ENCODE data around the gene OR4F6.

Gene OR4F6

DNA sequence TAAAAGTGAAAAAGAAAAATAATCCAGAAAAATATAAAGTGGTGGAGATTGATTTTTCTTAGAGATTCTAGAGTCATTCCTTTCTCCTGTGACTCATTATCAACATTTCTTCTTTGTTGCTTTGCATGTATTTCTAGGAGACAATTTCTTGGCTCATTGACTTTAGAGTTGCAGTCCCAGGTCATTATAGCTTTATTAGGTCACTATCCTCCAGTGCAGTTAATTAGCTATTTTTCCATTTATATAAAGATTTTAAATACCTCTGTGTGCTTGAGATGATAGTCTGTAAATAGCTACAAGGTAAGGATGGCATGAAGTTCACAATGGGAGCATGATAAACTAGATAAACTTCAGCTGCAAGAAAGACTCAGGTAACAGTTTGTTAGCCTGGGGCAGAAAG lies 8.6 kb downstream of the OR4F6 start, which contains the start of gene OR4F15:
TSS of gene OR4F15 (plus strand) at position 301 of the 400 bp plus-strand sequence. CDS start 5,985 bp downstream, outside the sequence.
- no peak within 1 kb of the TSS for H3K27ac Mint-ChIP-seq
- no peak within 1 kb of the TSS for H3K4me3 Mint-ChIP-seq
- H3K9me3 Mint-ChIP-seq, result no peaks in the 10 kb centered on the region
- no peaks in the 10 kb centered on the region for H3K4me1 Mint-ChIP-seq
- ATAC-seq (replicated peaks) (no peak), DNase-seq (no peak)
- H3K27me3 Mint-ChIP-seq, result peaks cover 13 to 41% of the 10 kb centered on the region in 2 donors
- H3K36me3 Mint-ChIP-seq, result no peaks in the 10 kb centered on the region

DNA sequence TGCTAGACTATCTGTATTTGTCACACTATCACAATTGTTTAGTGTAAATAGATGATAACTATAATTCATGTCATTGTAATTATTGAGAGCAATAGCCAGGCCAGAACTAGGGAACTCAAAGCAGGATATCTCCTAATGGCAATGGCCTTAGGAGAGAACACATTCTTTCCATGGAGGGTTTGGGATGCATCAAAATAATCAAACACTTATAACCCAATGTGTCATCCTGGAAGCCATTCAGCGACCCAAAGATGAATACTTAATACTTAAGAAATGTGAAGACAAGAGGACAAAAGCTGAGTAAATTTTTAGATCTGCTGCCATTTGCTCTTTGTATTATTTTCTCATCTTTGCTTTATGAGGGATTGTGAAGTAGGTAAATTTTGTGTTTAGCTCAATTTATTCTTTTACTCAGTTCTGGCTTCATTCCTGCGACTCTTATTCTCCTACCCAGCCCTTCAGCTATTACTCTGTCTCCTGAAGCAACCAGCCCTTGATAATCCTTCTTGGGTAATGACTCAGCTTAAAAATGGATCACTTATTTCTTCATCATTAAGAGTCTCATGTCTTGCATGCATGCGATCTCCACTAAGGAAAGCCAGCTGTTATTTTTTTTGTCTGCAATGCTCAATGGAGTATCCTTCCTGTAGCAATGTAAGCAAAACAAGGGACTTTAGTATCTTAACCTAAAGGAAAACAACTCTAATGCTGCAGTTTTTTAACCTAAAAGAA lies 10.7 kb downstream of the OR4F6 start:
- H3K27me3 Mint-ChIP-seq, result peaks cover 26 to 54% of the 10 kb centered on the region in 2 donors
- H3K4me3 Mint-ChIP-seq, result no peak overlapping the region
- ATAC-seq (replicated peaks) (no peak), DNase-seq (no peak)
- no peaks in the 10 kb centered on the region for H3K36me3 Mint-ChIP-seq
- no peaks in the 10 kb centered on the region for H3K4me1 Mint-ChIP-seq
- H3K9me3 Mint-ChIP-seq, result no peaks in the 10 kb centered on the region
- no peak overlapping the region for H3K27ac Mint-ChIP-seq

DNA sequence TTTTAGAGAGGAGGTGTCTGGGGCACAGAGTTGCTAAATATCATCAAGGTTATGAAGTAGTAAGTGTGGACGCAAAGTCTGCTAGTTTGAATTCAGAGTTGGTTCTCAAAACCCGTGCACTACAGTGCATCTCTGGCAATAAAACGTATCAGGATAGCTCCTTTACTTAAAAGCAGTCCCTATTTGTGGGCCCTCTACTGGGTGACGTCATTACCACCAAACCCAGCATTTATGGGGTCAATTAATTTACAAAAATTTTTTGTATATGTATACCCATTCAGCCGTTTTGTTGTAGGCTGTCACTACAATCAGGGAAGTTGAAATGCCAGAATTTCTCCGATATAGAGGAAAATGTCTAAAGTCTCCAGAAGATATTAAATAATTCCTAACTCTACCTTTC lies 17.5 kb downstream of the OR4F6 start:
- Mint-ChIP-seq H3K4me3 (no peak overlapping the region), H3K36me3 (no peaks in the 10 kb centered on the region)

DNA sequence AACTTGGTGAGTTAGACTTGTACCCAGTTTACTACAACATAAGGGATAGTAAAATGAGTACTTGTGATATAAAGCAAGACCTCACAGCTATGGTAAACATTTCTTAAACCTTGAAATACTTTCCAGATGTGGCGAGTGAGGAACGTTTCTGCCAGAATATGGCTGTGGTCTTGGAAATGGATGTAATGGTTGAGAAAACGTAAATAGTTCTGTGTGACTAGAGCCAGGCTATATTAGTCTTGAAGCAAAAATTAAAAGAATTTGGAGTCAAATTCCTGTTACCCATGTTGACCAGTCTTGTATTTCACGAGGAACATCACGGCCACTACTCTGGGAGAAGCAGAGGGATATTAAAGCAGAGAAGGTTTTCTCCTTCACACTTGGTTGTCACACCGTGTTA lies 23.9 kb downstream of the OR4F6 start:
- no peak for DNase-seq
- no peak for ATAC-seq (replicated peaks)
- H3K9me3 Mint-ChIP-seq, result peaks cover 1 to 3% of the 10 kb centered on the region in 2 donors
- peaks cover 0 to under 1% of the 10 kb centered on the region in 2 donors for H3K36me3 Mint-ChIP-seq
- H3K27me3 Mint-ChIP-seq, result peaks cover 34% of the 10 kb centered on the region in 2 donors
- H3K4me1 Mint-ChIP-seq, result no peaks in the 10 kb centered on the region
- no peak overlapping the region for H3K27ac Mint-ChIP-seq
- H3K4me3 Mint-ChIP-seq, result no peak overlapping the region

More for the DNA sequence above, 17.5 kb downstream of the OR4F6 start:
- H3K9me3 Mint-ChIP-seq, result no peaks in the 10 kb centered on the region
- peaks cover 29 to 31% of the 10 kb centered on the region in 2 donors for H3K27me3 Mint-ChIP-seq
- no peaks in the 10 kb centered on the region for H3K4me1 Mint-ChIP-seq
- ATAC-seq (replicated peaks), result no peak
- no peak for DNase-seq
- no peak overlapping the region for H3K27ac Mint-ChIP-seq

DNA sequence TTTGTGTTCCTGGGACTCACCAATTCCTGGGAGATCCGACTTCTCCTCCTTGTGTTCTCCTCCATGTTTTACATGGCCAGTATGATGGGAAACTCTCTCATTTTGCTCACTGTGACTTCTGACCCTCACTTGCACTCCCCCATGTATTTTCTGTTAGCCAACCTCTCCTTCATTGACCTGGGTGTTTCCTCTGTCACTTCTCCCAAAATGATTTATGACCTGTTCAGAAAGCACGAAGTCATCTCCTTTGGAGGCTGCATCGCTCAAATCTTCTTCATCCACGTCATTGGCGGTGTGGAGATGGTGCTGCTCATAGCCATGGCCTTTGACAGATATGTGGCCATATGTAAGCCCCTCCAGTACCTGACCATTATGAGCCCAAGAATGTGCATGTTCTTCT lies 25.5 kb downstream of the OR4F6 start:
- no peak overlapping the region for H3K4me3 Mint-ChIP-seq
- H3K27me3 Mint-ChIP-seq, result peaks cover 26 to 34% of the 10 kb centered on the region in 2 donors
- DNase-seq (no peak), ATAC-seq (replicated peaks) (no peak)
- H3K9me3 Mint-ChIP-seq, result peaks cover 3 to 6% of the 10 kb centered on the region in 2 donors
- no peaks in the 10 kb centered on the region for H3K4me1 Mint-ChIP-seq
- H3K27ac Mint-ChIP-seq, result no peak overlapping the region
- peaks cover 0 to 2% of the 10 kb centered on the region in 2 donors for H3K36me3 Mint-ChIP-seq

DNA sequence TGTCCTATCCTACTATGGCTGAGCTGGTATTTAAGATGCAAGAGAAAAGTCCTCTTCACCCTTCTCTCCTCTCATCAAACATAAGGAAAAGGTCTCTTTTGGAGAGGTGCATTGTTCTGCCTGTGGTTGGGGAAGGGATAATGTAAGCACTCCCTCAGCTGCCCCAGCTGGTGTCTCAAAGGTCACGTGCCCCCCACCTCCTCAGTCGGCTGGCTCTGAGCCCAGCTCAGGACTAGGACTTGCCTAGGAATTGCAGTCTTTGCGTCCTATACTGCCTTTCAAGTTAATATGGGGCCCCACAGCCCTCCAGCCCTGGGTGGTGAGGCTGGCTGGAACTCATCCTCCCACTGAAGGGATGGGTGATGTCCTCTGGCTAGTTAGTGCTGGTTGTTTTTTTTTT lies 38.3 kb downstream of the OR4F6 start:
- DNase-seq (no peak), ATAC-seq (replicated peaks) (no peak)
- H3K9me3 Mint-ChIP-seq, result no peaks in the 10 kb centered on the region
- H3K27ac Mint-ChIP-seq, result no peak overlapping the region
- no peak overlapping the region for H3K4me3 Mint-ChIP-seq
- H3K36me3 Mint-ChIP-seq, result no peaks in the 10 kb centered on the region
- H3K4me1 Mint-ChIP-seq, result no peaks in the 10 kb centered on the region
- peaks cover 35 to 54% of the 10 kb centered on the region in 2 donors for H3K27me3 Mint-ChIP-seq

DNA sequence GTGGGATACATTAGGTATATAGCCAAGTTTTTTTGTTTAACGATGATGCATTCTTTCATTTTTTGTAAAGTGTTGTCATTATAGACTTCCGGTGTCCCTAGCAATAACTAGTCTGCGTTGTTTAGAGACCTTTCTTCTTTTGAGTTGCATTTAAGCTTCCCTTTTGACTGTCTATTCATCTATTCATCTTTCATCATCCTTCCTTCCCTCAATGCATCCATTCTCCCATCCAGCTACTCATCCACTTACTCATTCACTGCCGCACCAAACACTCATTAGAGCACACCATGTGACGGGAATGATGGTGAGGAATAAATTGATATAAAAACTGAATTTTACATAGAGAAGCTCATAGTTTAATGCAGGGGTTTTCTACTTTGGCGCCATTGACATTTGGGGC lies 41.6 kb downstream of the OR4F6 start:
- ATAC-seq (replicated peaks) (no peak), DNase-seq (no peak)
- H3K27me3 Mint-ChIP-seq, result peaks cover 37 to 59% of the 10 kb centered on the region in 2 donors
- no peaks in the 10 kb centered on the region for H3K9me3 Mint-ChIP-seq
- H3K36me3 Mint-ChIP-seq, result no peaks in the 10 kb centered on the region
- no peak overlapping the region for H3K4me3 Mint-ChIP-seq
- no peak overlapping the region for H3K27ac Mint-ChIP-seq
- H3K4me1 Mint-ChIP-seq, result no peaks in the 10 kb centered on the region

DNA sequence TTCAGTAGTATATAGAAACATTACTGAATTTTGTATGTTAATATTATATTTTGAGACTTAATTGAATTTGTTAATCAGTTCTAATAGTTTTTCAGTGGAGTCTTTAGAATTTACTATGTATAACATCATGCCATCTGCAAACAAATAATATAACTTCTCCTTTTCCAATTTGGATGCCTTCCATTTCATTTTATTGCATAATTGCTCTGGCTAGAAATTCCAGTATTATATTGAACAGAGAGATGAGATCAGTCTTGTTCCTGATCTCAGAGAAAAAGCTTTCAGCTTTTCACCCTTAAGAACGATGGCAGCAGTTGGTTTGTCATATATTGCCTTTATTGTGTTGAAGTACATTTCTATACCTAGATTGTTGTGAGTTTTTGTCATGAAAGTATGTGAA lies 49.0 kb downstream of the OR4F6 start:
- no peak overlapping the region for H3K27ac Mint-ChIP-seq
- ATAC-seq (replicated peaks) (no peak), DNase-seq (no peak)
- H3K4me1 Mint-ChIP-seq, result no peaks in the 10 kb centered on the region
- H3K36me3 Mint-ChIP-seq, result no peaks in the 10 kb centered on the region
- no peak overlapping the region for H3K4me3 Mint-ChIP-seq
- H3K27me3 Mint-ChIP-seq, result peaks cover 29 to 42% of the 10 kb centered on the region in 2 donors
- H3K9me3 Mint-ChIP-seq, result no peaks in the 10 kb centered on the region

All from stimulated activated naive B cell treated with anti-CD40 and anti-IgM and Interleukin-4, amounts not matched to agents 10 μg/mL and 1 μg/mL and 100 μg/mL, for 72 hours (primary cell).